Panc1 (cell line): ENCODE measurements around the gene RRAS2.

Experiments used
- POLR2AphosphoS5 ChIP-seq: IDR thresholded peaks from 2 replicates; pipeline ENCODE4 v1.6.1; 2012; ENCODE audit warnings: mild to moderate bottlenecking, low read depth, low read length, moderate library complexity
- TCF7L2 ChIP-seq: IDR thresholded peaks from 2 replicates; pipeline ENCODE4 v1.6.1; 2011; ENCODE audit warnings: mild to moderate bottlenecking, low read depth, low read length, inconsistent platforms
- TF ChIP-seq, protein P1 (sequence below): fragments of 450-650 bp; IDR thresholded peaks from 2 replicates; pipeline ENCODE4 v1.5.1; 2017; ENCODE audit warnings: mild to moderate bottlenecking
- TF ChIP-seq, protein P2 (sequence below), 2 experiments: IDR thresholded peaks; 2 replicates each; pipeline ENCODE4 v1.6.1; 2011 to 2012; ENCODE audit warnings: low read depth in 2 of 2, control low read depth in 1 of 2, low read length in 1 of 2, mild to moderate bottlenecking in 1 of 2, moderate library complexity in 1 of 2; ENCODE audit not compliant: insufficient read depth in 1 of 2

DNA sequence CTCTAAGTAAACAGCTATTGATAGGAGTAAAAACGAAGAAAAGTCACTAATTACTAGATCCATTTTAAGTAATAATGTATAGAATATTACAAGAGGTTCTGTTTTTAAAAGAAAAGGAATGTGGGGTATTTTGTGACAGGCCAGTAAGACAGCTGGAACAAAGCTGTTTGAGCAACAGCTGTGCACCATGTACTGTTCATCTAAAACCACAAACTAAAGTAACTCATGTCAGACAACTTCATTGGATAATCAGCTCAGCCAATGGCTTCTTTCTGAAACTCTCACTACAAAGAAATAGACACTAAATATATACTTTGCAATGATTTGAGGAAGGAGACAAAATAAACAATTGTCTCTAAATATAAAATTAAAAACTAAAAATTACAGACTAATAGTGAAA, 16.1 kb downstream of the RRAS2 start:
- TF ChIP-seq POLR2AphosphoS5 (no peak), TCF7L2 (no peak)
- TF ChIP-seq, protein P1, sequence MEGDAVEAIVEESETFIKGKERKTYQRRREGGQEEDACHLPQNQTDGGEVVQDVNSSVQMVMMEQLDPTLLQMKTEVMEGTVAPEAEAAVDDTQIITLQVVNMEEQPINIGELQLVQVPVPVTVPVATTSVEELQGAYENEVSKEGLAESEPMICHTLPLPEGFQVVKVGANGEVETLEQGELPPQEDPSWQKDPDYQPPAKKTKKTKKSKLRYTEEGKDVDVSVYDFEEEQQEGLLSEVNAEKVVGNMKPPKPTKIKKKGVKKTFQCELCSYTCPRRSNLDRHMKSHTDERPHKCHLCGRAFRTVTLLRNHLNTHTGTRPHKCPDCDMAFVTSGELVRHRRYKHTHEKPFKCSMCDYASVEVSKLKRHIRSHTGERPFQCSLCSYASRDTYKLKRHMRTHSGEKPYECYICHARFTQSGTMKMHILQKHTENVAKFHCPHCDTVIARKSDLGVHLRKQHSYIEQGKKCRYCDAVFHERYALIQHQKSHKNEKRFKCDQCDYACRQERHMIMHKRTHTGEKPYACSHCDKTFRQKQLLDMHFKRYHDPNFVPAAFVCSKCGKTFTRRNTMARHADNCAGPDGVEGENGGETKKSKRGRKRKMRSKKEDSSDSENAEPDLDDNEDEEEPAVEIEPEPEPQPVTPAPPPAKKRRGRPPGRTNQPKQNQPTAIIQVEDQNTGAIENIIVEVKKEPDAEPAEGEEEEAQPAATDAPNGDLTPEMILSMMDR, result no peak
- TF ChIP-seq, protein P2, sequence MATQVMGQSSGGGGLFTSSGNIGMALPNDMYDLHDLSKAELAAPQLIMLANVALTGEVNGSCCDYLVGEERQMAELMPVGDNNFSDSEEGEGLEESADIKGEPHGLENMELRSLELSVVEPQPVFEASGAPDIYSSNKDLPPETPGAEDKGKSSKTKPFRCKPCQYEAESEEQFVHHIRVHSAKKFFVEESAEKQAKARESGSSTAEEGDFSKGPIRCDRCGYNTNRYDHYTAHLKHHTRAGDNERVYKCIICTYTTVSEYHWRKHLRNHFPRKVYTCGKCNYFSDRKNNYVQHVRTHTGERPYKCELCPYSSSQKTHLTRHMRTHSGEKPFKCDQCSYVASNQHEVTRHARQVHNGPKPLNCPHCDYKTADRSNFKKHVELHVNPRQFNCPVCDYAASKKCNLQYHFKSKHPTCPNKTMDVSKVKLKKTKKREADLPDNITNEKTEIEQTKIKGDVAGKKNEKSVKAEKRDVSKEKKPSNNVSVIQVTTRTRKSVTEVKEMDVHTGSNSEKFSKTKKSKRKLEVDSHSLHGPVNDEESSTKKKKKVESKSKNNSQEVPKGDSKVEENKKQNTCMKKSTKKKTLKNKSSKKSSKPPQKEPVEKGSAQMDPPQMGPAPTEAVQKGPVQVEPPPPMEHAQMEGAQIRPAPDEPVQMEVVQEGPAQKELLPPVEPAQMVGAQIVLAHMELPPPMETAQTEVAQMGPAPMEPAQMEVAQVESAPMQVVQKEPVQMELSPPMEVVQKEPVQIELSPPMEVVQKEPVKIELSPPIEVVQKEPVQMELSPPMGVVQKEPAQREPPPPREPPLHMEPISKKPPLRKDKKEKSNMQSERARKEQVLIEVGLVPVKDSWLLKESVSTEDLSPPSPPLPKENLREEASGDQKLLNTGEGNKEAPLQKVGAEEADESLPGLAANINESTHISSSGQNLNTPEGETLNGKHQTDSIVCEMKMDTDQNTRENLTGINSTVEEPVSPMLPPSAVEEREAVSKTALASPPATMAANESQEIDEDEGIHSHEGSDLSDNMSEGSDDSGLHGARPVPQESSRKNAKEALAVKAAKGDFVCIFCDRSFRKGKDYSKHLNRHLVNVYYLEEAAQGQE (IDR thresholded peaks at IDR 0.05; ENCODE audit: insufficient read depth in 1 of 2, low read depth in 2 of 2, low read length in 1 of 2), result no peak
